Progenitor cell of endocrine pancreas (in vitro differentiated cells): ENCODE measurements around the gene PRKCZ. TPM values are rescaled to one million over a fixed set of nuclear protein-coding genes. Genes with fewer than 3 reads are reported as not detected.

ENCODE experiments used
- DNase-seq: peaks from one replicate; pipeline ENCODE4 v3.0.0; 2021; ENCODE audit warnings: low spot score; ENCODE audit not compliant: unreplicated experiment
- H3K27ac Mint-ChIP-seq: 2 replicates; pipeline ENCODE4 v1.8.0; 2021; ENCODE audit warnings: mild to moderate bottlenecking, moderate library complexity, mixed read lengths
- H3K27me3 Mint-ChIP-seq: 2 replicates; pipeline ENCODE4 v1.8.0; 2021; ENCODE audit warnings: mixed read lengths
- H3K36me3 Mint-ChIP-seq: 2 replicates; pipeline ENCODE4 v1.8.0; 2022; ENCODE audit warnings: mixed read lengths; ENCODE audit not compliant: insufficient read depth
- H3K4me1 Mint-ChIP-seq: 2 replicates; pipeline ENCODE4 v1.8.0; 2021; ENCODE audit warnings: low read depth, mixed read lengths
- H3K4me3 Mint-ChIP-seq: 2 replicates; pipeline ENCODE4 v1.8.0; 2021; ENCODE audit warnings: low read depth, mild to moderate bottlenecking, moderate library complexity, mixed read lengths
- H3K9me3 Mint-ChIP-seq: 2 replicates; pipeline ENCODE4 v1.8.0; 2021; ENCODE audit warnings: low read depth, mixed read lengths
- total RNA-seq: library from RNA; stranded (reverse); gene quantifications from 2 replicates; pipeline ENCODE4 v1.2.1, GENCODE V29; 2021
- TF ChIP-seq, protein P1 (sequence below): fragments of 200-600 bp; sonication (generic); IDR thresholded peaks from one replicate; pipeline ENCODE4 v1.5.0; 2021; ENCODE audit warnings: antibody characterized with exemption, mild to moderate bottlenecking; ENCODE audit not compliant: unreplicated experiment

The PRKCZ gene
- total RNA-seq, 1 donor from 2014 or later, result 71.5 TPM

DNA sequence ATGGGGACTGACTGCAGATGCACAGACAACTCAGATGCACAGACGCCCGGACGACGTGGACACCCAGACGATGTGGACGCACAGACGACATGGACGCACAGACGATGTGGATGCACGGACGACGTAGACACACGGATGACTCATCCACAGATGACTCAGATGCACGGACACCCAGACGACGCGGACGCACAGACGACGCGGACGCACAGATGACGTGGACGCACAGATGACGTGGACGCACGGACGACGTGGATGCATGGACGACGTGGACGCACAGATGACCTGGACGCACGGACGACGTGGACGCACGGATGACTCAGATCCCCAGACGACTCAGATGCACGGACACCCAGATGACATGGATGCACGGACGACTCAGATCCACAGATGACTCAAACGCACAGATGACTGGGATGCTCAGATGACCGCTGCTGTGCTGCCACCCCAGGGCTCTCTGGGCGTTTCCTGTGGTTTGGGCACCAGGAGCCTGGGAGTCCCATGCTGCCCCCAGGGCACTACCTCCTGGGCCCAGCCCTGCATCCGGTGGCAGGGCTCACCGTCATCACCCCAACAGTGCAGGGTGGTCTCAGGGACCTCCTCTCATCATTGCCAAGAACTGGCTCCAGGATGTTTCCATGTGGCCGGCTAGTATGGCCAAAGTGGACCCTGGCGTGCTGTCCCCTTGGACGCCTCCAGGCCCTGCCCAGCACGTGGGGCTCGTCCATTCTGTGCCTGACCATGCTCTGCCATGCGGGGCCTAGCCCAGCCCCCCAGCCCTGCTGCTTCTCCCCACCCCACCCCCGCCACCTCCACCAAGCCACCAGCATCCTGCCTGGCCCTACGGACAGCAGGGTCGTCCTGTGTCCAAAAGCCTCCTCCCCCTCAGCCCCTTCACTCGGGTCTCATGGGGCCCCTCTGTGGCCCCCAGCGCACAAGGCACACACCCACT is 130.4 kb downstream of the PRKCZ start:
- Mint-ChIP-seq H3K4me1 (no peaks in the 10 kb centered on the region), H3K27ac (no peak overlapping the region), H3K36me3 (peaks cover 15% of the 10 kb centered on the region), H3K27me3 (no peaks in the 10 kb centered on the region), H3K9me3 (no peaks in the 10 kb centered on the region), H3K4me3 (no peak overlapping the region)
- TF ChIP-seq, protein P1, sequence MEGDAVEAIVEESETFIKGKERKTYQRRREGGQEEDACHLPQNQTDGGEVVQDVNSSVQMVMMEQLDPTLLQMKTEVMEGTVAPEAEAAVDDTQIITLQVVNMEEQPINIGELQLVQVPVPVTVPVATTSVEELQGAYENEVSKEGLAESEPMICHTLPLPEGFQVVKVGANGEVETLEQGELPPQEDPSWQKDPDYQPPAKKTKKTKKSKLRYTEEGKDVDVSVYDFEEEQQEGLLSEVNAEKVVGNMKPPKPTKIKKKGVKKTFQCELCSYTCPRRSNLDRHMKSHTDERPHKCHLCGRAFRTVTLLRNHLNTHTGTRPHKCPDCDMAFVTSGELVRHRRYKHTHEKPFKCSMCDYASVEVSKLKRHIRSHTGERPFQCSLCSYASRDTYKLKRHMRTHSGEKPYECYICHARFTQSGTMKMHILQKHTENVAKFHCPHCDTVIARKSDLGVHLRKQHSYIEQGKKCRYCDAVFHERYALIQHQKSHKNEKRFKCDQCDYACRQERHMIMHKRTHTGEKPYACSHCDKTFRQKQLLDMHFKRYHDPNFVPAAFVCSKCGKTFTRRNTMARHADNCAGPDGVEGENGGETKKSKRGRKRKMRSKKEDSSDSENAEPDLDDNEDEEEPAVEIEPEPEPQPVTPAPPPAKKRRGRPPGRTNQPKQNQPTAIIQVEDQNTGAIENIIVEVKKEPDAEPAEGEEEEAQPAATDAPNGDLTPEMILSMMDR, result no peak
- no peak for DNase-seq

DNA sequence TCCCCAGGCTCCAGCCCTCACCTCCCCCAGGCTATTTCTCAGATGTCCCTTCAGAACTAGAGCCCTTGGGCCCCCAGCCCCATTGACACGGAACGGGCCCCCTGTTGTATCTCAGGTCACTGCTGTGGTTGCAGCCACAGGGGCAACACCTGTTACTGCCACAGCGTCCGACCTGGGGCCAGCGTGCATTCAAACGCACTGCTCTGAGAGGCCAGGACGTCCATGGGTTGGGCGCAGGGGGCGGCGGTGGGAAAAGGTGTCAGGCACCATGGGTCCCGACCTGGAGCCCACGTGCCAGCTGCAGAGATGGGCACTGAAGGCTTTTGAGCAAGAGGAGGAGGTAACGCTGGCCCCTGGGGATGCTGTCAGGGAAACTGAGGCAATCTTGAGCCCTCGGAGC is 131.1 kb downstream of the PRKCZ start:
- TF ChIP-seq, protein P1, result no peak
- H3K27me3 Mint-ChIP-seq, result no peaks in the 10 kb centered on the region
- DNase-seq, result no peak
- H3K9me3 Mint-ChIP-seq, result no peaks in the 10 kb centered on the region
- no peaks in the 10 kb centered on the region for H3K4me1 Mint-ChIP-seq
- H3K36me3 Mint-ChIP-seq, result peaks cover 13% of the 10 kb centered on the region
- no peak overlapping the region for H3K4me3 Mint-ChIP-seq
- no peak overlapping the region for H3K27ac Mint-ChIP-seq

DNA sequence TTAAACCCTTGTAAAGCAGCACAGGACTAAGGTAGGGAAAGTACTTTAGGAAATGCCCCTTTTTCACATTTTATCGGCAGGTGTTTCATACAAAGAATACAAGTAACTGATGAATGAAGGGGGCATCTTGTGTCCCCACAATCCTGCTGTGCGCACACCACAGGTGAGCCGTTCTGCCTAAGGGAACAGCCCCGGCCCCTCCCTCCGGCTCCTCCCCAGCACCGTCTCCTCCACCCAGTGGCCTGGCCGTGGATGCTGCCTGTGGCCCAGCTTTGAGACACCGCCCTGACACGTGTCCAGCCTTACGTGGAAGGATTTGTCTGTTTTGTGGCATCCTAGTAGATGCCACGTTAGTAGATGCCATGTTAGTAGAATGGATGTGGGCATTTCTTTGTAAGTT is 131.5 kb downstream of the PRKCZ start:
- no peaks in the 10 kb centered on the region for H3K4me1 Mint-ChIP-seq
- H3K9me3 Mint-ChIP-seq, result no peaks in the 10 kb centered on the region
- no peak overlapping the region for H3K4me3 Mint-ChIP-seq
- no peak overlapping the region for H3K27ac Mint-ChIP-seq
- TF ChIP-seq, protein P1, result no peak
- H3K27me3 Mint-ChIP-seq, result no peaks in the 10 kb centered on the region
- peaks cover 12% of the 10 kb centered on the region for H3K36me3 Mint-ChIP-seq
- DNase-seq, result no peak

DNA sequence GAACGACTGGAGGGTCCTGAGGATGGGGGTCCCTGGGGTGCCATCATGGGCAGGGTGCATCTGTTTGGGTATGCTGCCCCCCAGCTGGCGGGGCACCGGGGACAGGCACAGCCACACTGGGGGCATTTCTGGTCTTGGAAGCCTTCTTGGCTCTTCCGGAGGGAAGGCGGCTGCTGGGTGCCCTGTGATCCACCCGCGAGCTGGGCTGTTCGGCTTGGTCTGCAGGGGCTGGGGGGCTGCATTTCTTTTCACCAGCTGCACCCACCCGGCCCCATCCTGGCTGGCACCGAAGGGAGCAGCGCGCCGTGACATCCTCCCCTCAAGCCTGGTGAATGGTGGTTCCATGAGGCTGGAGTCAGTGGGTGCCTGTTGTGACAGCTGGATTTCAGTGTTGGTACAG is 132.2 kb downstream of the PRKCZ start:
- Mint-ChIP-seq H3K27me3 (no peaks in the 10 kb centered on the region), H3K36me3 (peaks cover 12% of the 10 kb centered on the region), H3K4me1 (no peaks in the 10 kb centered on the region), H3K27ac (no peak overlapping the region), H3K9me3 (no peaks in the 10 kb centered on the region), H3K4me3 (no peak overlapping the region)
- DNase-seq, result no peak
- TF ChIP-seq, protein P1, result no peak

DNA sequence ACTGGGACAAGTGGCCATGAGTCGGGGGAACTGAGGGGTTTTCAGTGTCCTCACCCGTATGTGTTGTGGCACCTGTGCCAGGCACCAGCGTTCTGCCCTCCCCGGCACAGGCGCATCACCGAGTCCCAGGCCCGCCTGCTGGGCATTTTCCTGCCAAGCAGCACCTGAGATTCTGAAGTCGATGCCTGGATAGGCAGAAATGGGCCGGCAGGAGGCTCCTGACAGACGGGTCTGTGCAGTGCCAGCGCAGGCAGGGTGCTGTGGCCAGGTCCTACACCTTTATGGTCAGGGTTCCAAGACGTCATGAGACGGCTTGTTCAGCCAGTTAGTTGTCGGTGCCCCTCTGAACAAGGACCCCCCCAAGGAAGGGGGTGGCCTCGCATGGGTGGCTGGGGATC is 133.7 kb downstream of the PRKCZ start:
- no peak overlapping the region for H3K4me3 Mint-ChIP-seq
- H3K27me3 Mint-ChIP-seq, result no peaks in the 10 kb centered on the region
- no peaks in the 10 kb centered on the region for H3K9me3 Mint-ChIP-seq
- DNase-seq, result no peak
- TF ChIP-seq, protein P1, result no peak
- peaks cover 10% of the 10 kb centered on the region for H3K36me3 Mint-ChIP-seq
- no peaks in the 10 kb centered on the region for H3K4me1 Mint-ChIP-seq
- no peak overlapping the region for H3K27ac Mint-ChIP-seq
